ENCODE results near the gene HSPA1L. TPM values are rescaled to one million over a fixed set of nuclear protein-coding genes. Genes with fewer than 3 reads are reported as not detected.

The HSPA1L gene
- total RNA-seq, 1 experiment from 2014 or later = 0.84 TPM

GRCh38 chr6:31765910-31766794 lies 48.9 kb downstream of the HSPA1L start:
- DNase-seq (ENCODE audit: low read depth) = no peak

GRCh38 chr6:31765559-31765909 lies 49.5 kb downstream of the HSPA1L start:
- DNase-seq (ENCODE audit: low read depth) = no peak

- DNase-seq (ENCODE audit: low read depth) = no peak
These were observed 50.9 kb downstream of the HSPA1L start for GRCh38 chr6:31764198-31764597.

GRCh38 chr6:31763619-31763940 lies 51.5 kb downstream of the HSPA1L start:
- peak; percentile 72 for DNase-seq (ENCODE audit: low read depth)

- no peak for DNase-seq (ENCODE audit: low read depth)
These were observed 52.0 kb downstream of the HSPA1L start for GRCh38 chr6:31762878-31763618.

GRCh38 chr6:31762356-31762755 lies 52.7 kb downstream of the HSPA1L start, which contains the start of gene SAPCD1:
Gene SAPCD1, plus strand, starts transcription at chr6:31762656. Its CDS starts 399 bp downstream, at chr6:31763055.
- DNase-seq (ENCODE audit: low read depth) = no peak

- DNase-seq (ENCODE audit: low read depth) = no peak
These were observed 53.7 kb downstream of the HSPA1L start for GRCh38 chr6:31761343-31761742.

GRCh38 chr6:31760790-31761189 lies 54.3 kb downstream of the HSPA1L start:
- no peak for DNase-seq (ENCODE audit: low read depth)

Other genes with a start within 250 kb of the HSPA1L start
- not detected in 2 replicates for gene LTA, start 243.0 kb downstream of the HSPA1L start, total RNA-seq (2014; rRNA removed; shearing (Covaris generic))
- gene TNF, start 239.7 kb downstream of the HSPA1L start, total RNA-seq (2014; rRNA removed; shearing (Covaris generic)) = 1.7 TPM in 2 replicates
- gene LTB, start 232.9 kb downstream of the HSPA1L start, total RNA-seq (2014; rRNA removed; shearing (Covaris generic)) = not detected in 2 replicates
- gene LST1, start 229.0 kb downstream of the HSPA1L start, total RNA-seq (2014; rRNA removed; shearing (Covaris generic)) = not detected in 2 replicates
- 0.36 TPM in 1 of 2 replicates, not detected in the other for gene NCR3, start 222.3 kb downstream of the HSPA1L start, total RNA-seq (2014; rRNA removed; shearing (Covaris generic))
- not detected in 2 replicates for gene AIF1, start 200.0 kb downstream of the HSPA1L start, total RNA-seq (2014; rRNA removed; shearing (Covaris generic))
- 52.8 and 53.7 TPM in 2 replicates for gene PRRC2A, start 194.6 kb downstream of the HSPA1L start, total RNA-seq (2014; rRNA removed; shearing (Covaris generic))
- 124 and 161 TPM in 2 replicates for gene BAG6, start 162.6 kb downstream of the HSPA1L start, total RNA-seq (2014; rRNA removed; shearing (Covaris generic))
- 2.5 and 3.4 TPM in 2 replicates for gene APOM, start 159.4 kb downstream of the HSPA1L start, total RNA-seq (2014; rRNA removed; shearing (Covaris generic))
- gene C6orf47, start 154.5 kb downstream of the HSPA1L start, total RNA-seq (2014; rRNA removed; shearing (Covaris generic)) = 13.9 and 18.6 TPM in 2 replicates
- gene GPANK1, start 150.3 kb downstream of the HSPA1L start, total RNA-seq (2014; rRNA removed; shearing (Covaris generic)) = 20.0 and 22.5 TPM in 2 replicates
- 371 and 469 TPM in 2 replicates for gene CSNK2B, start 149.2 kb downstream of the HSPA1L start, total RNA-seq (2014; rRNA removed; shearing (Covaris generic))
- gene LY6G5B, start 145.3 kb downstream of the HSPA1L start, total RNA-seq (2014; rRNA removed; shearing (Covaris generic)) = 0.36 and 1.3 TPM in 2 replicates
- gene LY6G5C, start 134.2 kb downstream of the HSPA1L start, total RNA-seq (2014; rRNA removed; shearing (Covaris generic)) = 2.9 and 3.2 TPM in 2 replicates
- gene ABHD16A, start 112.0 kb downstream of the HSPA1L start, total RNA-seq (2014; rRNA removed; shearing (Covaris generic)) = 36.7 and 36.9 TPM in 2 replicates
- not detected in 2 replicates for gene LY6G6F, start 108.4 kb downstream of the HSPA1L start, total RNA-seq (2014; rRNA removed; shearing (Covaris generic))
- not detected in 2 replicates for gene LY6G6D, start 99.9 kb downstream of the HSPA1L start, total RNA-seq (2014; rRNA removed; shearing (Covaris generic))
- gene LY6G6C, start 93.5 kb downstream of the HSPA1L start, total RNA-seq (2014; rRNA removed; shearing (Covaris generic)) = not detected in 2 replicates
- not detected in 2 replicates for gene MPIG6B, start 91.9 kb downstream of the HSPA1L start, total RNA-seq (2014; rRNA removed; shearing (Covaris generic))
- gene DDAH2, start 86.0 kb downstream of the HSPA1L start, total RNA-seq (2014; rRNA removed; shearing (Covaris generic)) = 39.4 and 53.3 TPM in 2 replicates
- 1,387 and 1,552 TPM in 2 replicates for gene CLIC1, start 78.8 kb downstream of the HSPA1L start, total RNA-seq (2014; rRNA removed; shearing (Covaris generic))
- gene MSH5, start 75.3 kb downstream of the HSPA1L start, total RNA-seq (2014; rRNA removed; shearing (Covaris generic)) = 14.1 and 17.8 TPM in 2 replicates
- gene SAPCD1, start 52.6 kb downstream of the HSPA1L start, total RNA-seq (2014; rRNA removed; shearing (Covaris generic)) = 0.72 and 2.7 TPM in 2 replicates
- 0.10 and 0.36 TPM in 2 replicates for gene VWA7, start 38.0 kb downstream of the HSPA1L start, total RNA-seq (2014; rRNA removed; shearing (Covaris generic))
- 26.4 and 33.6 TPM in 2 replicates for gene VARS1, start 19.5 kb downstream of the HSPA1L start, total RNA-seq (2014; rRNA removed; shearing (Covaris generic))
- 145 and 164 TPM in 2 replicates for gene LSM2, start 8.3 kb downstream of the HSPA1L start, total RNA-seq (2014; rRNA removed; shearing (Covaris generic))
- gene HSPA1A, start 260 bp upstream of the HSPA1L start, total RNA-seq (2014; rRNA removed; shearing (Covaris generic)) = 141 and 155 TPM in 2 replicates
- 82.1 and 101 TPM in 2 replicates for gene HSPA1B, start 12.5 kb upstream of the HSPA1L start, total RNA-seq (2014; rRNA removed; shearing (Covaris generic))
- 55.3 and 66.7 TPM in 2 replicates for gene NEU1, start 47.5 kb upstream of the HSPA1L start, total RNA-seq (2014; rRNA removed; shearing (Covaris generic))
- 1.5 TPM in 1 of 2 replicates, not detected in the other for gene SLC44A4, start 63.7 kb upstream of the HSPA1L start, total RNA-seq (2014; rRNA removed; shearing (Covaris generic))
- gene EHMT2, start 82.4 kb upstream of the HSPA1L start, total RNA-seq (2014; rRNA removed; shearing (Covaris generic)) = 38.6 and 46.1 TPM in 2 replicates
- gene ZBTB12, start 86.8 kb upstream of the HSPA1L start, total RNA-seq (2014; rRNA removed; shearing (Covaris generic)) = 1.2 and 1.4 TPM in 2 replicates
- not detected in 2 replicates for gene C2, start 112.4 kb upstream of the HSPA1L start, total RNA-seq (2014; rRNA removed; shearing (Covaris generic))
- 0.72 and 1.8 TPM in 2 replicates for gene CFB, start 130.8 kb upstream of the HSPA1L start, total RNA-seq (2014; rRNA removed; shearing (Covaris generic))
- 235 and 246 TPM in 2 replicates for gene NELFE, start 143.7 kb upstream of the HSPA1L start, total RNA-seq (2014; rRNA removed; shearing (Covaris generic))
- gene SKIC2, start 143.9 kb upstream of the HSPA1L start, total RNA-seq (2014; rRNA removed; shearing (Covaris generic)) = 30.4 and 36.5 TPM in 2 replicates
- gene DXO, start 156.9 kb upstream of the HSPA1L start, total RNA-seq (2014; rRNA removed; shearing (Covaris generic)) = 21.0 and 27.8 TPM in 2 replicates
- 0.96 and 1.3 TPM in 2 replicates for gene C4A, start 166.8 kb upstream of the HSPA1L start, total RNA-seq (2014; rRNA removed; shearing (Covaris generic))
- gene C4B, start 199.5 kb upstream of the HSPA1L start, total RNA-seq (2014; rRNA removed; shearing (Covaris generic)) = 0.68 and 0.72 TPM in 2 replicates
- not detected in 2 replicates for gene CYP21A2, start 223.1 kb upstream of the HSPA1L start, total RNA-seq (2014; rRNA removed; shearing (Covaris generic))

Measured in RPMI7951 (cell line).